Stimulated activated CD8-positive, alpha-beta memory T cell treated with anti-CD3 and anti-CD28 coated beads, Interleukin-4, amount 100 ng/mL, for 48 hours (primary cell): ENCODE measurements around the gene ZBTB7C.
A peak's percentile ranks its signal among the peaks of the same experiment; 100 is the strongest.
"Not testable (repeated sequence)": the region's sequence is repeated elsewhere in the genome, so short reads cannot be mapped to it uniquely, and the experiment has no call there.

Experiments
- DNase-seq: peaks from one replicate; pipeline ENCODE4 v3.0.0-alpha.2; 2020

The ZBTB7C gene

DNA sequence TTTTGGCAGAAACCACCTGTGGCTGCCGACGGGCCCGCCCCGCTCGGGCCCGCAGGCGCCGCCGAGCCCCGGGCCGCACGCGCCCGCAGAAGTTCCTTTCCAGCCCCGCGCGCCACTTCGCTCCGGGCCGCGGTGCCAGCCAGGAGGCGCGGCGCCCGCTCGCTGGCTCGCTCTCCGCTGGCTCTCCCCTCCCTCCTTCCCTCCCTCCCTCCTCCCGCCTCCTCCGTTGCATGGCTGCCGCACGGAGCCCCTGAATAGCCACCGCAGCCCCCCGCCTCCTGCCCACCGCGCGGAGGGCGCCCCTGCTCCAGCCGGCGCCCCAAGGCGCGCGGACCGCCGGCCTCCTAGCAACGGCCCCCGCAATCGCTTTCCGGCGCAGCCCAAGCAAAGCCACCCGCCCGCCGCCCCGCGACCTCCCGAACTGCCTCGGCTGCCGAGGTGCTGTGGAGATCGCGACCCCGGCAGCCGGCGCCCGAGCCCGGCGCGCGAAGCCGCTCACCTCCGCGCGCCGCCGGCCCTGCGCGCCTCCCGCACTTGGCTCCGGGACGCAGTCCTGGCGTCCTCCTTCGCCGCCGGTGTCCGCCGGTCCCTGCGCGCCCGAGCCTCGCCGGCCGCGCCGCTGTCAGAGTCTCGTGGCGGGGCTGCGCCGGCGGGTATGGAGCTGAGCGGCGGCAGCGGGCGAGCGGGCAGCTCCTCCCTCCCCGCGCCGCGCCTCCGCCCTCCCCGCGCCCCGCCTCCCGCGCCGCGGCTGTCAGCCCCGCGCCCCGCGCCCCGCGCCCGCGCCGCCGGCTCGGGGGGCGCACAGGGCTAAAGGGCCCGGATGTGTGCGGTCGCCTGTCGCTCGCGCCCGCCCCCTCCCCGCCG lies at the start of gene ZBTB7C:
ZBTB7C (minus strand) TSS at position 657 of the 864 bp plus-strand sequence.
- peak; percentile 30 for DNase-seq

DNA sequence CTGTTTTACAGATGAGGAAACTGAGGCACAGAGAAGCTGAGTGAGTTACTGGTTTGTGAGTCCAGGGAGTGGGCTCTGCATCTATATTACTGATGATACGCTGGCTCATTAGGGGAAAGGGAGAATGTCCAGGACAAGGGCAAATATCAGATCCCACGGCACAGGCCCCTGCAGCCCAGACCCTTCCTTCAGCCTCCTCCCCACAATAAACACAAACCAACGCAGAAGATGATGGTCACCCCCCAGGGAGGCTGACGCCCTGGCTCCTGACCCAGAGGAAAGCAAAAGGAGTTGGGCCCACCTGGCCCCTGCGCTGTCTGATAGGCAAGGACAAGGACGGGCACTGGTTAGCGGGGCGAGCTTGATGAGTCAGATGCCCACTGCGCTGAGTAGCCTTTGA lies 47.7 kb upstream of the ZBTB7C start:
- DNase-seq = no peak

DNA sequence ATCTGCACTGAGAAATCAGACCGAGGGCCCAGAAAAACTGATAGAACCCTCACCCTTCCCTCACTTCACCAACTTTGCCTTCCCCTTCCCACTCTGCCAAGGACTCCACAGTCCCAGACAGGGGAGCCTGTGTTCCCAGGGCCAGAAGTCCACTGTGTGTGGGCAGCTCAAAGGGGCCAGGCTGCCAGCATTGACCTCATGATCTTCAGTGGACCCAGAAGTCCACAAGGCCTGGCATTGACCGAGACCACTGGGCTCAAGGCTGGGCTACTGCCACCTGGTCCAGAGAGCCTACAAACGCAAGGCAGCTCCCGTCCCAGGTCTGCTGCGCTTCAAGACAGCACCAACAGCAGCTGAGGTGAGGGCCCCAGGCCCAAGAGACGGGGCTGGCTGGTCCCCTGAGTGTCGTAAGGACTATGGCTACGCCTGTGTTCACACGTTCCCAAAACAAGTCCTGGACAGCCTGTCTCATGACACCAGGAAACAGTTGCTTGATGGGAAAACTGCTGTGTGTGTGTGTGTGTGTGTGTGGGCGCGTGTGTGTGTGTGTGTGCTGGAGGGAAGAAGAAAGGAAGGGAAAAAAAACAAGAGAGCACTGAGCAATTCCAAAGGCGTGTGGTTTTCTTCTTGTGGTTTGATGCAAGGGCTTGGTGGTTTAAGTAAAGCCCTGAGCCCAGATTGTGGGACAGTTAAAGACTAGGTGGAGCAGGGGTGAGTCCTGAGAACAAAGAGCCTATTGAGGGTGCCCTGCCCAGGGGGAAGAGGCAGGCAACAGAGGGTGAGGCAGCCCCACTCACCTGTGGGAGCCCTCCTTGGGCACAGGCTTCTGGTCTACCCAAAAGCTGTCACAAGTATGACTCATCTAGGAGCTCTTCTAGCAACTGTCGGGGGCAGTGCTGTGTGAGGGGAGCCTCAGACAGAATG lies 46.6 kb upstream of the ZBTB7C start:
- DNase-seq = peak; percentile 63

DNA sequence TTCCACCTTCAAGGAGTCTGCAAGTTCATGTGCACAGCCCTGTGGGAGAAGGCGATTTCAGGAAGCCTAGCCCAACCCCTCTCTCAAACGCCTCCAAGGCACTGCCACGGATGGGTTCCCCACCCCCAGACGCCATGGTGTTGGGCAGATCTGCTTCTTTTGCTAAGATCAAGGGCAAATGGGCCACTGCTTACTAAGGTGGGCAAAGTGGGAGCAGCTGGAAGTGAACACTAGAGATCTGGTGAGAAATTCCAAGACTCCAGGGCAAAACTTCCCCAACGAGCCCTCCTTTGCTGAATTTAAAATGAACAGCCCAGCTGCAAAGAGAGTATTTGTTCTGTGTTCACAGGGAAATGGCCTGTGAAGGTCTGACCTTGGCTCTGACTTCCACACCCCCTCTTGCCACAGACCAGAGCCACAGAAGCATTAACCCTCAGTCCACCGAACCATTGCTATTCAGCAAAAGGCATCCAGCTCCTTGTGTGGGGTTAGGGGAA lies 45.1 kb upstream of the ZBTB7C start:
- DNase-seq = no peak

DNA sequence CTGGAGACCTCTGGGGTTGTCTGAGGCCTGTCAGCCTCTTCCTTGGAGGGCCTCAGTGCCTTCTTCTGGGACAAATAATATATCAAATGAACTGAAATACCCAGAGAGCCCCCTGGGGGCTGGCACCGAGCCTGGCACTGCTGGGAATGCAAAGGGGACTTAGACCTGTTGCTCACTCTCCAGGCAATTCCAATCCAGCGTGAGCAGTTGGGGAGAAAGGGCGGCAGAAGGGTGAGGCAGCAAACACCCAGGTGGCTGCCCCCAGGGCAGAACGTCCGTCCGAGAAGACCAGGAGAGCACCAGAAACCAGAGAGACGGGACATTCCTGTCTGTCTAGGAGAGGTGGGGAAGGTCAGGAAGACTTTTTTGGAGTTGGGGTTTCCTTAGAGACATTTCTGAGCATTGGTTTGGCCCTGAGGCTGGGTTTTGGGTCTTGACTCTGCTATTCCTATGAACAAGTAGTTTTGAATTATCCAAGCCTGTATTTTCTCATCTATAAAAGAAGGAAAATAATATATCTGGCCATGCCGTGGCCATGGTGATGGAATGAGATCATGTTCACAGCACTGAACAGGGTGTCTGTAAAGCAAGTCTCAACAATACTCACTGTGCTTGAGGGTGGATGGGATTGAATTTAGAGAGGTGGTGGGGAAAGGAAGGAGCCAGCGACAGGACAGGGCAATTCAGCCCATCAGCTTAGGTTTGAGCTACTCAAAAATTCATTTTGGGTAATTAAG lies 44.3 kb upstream of the ZBTB7C start:
- DNase-seq = no peak

DNA sequence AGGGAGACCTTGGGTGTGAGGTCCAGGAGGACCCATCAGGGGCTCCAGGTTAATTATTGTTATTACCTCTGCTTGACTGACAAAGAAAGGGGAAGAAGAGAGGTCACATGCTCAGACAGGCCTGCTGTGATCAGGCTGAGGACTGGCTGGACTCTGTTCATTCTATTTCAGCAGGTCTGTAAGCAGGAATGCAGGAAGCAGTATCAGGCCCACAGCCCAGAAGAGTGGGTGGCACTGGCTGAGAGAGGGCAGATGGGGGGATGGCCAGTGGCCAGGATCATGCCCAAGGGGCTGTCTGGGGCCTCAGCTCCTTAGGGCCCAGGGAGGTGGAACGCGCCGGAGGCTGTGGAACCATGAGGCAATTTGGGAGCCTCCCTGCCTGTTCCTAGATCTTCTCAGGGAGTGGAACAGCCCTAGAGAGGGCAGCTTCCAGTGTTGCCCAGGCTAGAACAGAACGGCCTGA lies 43.7 kb upstream of the ZBTB7C start:
- no peak for DNase-seq

DNA sequence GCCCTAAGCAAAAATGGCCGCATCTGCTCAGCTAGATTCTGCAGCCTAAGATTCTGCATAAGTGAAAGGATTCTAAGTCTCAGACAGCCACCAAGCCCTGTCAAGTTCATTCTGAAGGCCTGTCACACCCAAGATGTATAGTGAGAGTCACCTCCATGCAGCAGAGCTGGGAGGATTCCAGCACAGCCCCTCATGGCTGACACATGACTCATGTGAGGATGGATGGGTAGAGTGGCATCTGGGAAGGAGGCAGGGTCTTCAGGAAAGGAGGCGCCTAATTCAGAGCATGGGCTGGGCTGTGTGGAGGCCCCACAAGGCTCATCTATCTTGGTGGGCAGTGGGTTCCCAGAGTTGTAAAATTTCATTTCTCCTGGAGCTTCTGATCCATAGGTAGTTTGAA lies 41.5 kb upstream of the ZBTB7C start:
- no peak for DNase-seq

DNA sequence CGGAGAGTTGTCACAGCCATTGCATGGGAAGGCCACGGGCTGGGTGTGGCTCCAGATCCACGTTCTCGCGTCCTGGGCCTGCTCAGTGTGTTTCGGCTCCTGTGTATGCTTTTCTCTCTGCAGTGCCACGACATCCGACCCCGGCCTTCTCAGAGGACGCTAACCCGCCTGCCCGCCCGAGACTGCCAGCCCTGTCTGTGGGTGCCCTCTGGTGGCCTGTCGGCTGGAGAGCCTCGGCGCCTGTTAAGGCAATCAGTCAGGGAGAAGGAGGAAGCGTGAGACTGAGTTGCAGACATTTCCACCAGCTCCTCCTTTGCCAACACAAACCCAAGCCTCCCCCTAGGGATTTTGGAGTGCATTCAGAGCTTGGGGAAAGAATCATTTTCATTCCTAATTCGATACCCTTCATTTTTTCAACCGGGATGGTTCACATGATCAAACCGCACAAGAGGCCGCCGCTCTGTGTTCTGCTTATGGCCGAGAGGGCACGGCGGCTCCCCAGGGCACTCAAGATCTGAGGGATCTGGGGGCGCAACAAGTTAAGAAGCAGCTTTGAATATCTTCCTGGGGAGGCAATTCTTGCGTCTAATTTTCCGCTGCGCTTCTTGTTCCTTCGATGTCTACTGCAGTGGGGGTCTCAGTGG lies 37.5 kb upstream of the ZBTB7C start:
- DNase-seq = peak; percentile 81

DNA sequence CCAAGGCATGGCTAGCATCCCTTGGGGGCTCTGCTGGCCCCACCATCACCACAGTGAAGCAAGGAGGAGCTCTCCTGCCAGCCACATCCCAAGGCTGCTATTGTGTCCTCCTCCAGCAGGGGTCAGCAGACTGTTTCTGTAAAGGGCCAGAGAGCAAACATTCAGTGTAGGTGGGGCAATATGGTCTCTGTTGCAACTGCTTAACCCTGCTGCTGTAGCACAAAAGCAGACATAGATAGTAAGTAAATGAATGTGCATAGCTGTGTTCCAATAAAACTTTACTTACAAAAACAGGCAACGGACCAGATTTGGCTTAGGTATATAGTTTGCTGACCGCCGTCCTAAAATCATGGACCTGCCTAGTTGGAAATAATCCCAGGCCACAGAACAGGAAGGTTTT lies 36.4 kb upstream of the ZBTB7C start:
- DNase-seq = peak; percentile 85

DNA sequence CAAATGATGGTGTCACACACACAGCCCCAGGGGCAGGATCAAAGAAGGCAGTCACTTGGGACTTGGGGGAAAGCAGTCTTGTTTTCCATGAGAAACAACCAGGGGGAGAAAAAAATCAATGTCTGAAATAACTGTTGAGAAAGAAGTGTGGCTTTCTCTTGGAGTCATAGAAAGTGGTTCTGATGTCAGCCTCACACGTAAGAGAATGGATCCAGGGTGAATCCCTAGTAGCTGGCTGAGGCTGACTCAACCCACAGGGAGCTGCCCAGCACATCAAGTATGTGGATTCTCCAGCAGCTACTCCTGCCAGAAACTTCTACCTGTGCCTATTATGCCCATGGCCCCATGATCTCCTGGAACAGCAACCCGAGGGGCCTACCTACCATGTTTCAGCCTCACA lies 33.6 kb upstream of the ZBTB7C start:
- DNase-seq = no peak

DNA sequence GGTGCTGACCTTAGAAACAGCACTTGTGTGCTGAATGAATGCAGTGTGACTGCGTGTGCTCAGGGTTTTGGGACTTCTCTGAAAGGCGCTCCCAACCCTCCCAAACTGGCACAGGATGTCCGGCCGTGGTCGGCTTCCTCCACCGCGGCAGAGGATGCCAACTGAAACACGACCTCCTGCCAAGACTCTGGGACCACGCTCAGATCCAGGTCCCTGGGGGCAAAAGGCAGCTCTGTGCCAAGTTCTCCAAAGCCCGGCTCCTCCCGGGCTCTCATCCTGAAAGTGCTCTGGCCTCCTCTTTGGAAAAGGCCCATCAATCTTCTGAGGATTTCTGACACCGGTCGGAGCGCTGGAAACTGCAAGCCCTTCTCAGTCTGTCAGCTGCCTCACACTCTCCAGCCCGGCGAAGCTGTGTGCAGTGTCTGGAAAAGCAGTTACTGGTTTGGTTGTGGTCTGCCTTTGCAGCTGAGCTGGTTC lies 32.3 kb upstream of the ZBTB7C start:
- no peak for DNase-seq

DNA sequence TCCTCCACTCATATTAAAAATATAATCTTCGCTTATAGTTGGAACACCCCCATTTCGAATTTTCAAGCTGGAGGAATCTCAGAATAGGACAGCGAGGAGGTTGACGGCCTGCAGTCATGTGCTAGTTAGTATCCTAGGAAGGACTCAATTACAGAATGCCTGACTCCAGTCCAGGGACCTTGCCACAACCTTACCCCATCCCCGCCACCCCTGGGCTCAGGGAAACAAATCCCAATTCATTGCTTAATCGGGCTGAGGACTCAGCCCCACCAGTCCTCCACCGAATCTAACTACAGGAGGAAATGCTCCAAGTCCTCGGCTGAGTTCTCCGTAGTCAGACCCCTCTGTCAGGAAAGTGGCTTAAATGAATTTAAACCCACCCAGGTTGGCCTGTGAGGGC lies 31.7 kb upstream of the ZBTB7C start:
- DNase-seq = no peak

DNA sequence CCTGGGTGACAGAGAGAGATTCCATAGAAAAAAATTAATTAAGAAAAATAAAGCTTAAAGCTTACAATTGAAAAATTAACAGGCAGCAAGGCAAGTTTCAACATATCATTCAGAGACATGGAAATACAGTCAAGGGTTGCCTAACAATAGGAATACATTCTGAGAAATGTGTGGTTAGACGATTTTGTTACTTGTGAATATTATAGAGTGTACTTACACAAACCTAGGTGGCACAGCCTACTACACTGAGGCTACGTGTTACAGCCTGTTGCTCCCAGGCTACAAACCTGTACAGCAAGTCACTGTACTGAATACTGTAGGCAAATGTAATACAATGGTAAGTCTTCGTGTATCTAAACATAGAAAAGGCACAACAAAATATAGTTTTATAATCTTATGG lies 27.7 kb upstream of the ZBTB7C start:
- no peak for DNase-seq

DNA sequence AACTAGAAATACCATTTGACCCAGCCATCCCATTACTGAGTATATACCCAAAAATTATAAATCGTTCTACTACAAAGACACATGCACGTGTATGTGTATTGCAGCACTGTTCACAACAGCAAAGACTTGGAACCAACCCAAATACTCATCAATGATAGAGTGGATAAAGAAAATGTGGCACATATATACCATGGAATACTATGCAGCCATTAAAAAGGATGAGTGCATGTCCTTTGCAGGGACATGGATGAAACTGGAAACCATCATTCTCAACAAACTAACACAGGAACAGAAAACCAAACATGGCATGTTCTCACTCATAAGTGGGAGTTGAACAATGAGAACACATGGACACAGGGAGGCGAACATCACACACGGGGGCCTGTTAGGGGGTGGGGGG lies 25.2 kb upstream of the ZBTB7C start:
- not testable (repeated sequence) for DNase-seq

DNA sequence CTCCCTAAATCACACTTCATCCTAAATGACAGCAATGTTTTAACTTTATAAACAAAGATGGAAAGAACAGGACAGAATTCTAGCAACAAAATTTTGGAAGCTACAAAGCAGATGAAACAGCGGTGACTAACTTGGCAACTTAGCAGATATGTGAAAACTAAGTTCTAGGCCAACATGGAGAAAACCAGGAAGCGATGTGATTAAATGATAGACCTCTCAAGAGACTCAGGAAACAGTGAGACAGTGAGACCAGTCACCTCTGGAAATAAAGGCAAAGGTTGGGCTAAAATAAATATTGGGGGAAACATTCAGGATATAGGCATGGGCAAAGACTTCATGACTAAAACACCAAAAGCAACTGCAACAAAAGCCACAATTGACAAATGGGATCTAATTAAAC lies 24.4 kb upstream of the ZBTB7C start:
- no peak for DNase-seq

DNA sequence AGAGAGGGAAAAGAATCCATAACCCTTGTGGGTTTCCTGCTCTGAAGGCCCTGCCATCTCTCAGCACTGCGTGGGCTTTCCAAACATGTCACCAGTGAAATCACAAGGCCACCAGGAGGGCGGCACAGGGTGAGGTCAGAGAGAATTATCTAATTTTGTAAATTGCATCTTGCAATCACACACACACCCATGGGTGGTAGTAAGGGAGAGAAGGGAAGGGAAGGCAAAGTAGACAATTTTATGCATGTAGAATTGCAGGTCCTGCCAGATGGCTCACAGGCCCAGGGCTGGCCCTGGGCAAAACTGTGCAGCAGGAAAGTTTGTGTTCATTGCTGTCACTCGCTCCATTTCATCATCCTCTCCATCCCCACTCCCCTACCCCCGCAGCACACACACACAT lies 21.0 kb upstream of the ZBTB7C start:
- DNase-seq = no peak

DNA sequence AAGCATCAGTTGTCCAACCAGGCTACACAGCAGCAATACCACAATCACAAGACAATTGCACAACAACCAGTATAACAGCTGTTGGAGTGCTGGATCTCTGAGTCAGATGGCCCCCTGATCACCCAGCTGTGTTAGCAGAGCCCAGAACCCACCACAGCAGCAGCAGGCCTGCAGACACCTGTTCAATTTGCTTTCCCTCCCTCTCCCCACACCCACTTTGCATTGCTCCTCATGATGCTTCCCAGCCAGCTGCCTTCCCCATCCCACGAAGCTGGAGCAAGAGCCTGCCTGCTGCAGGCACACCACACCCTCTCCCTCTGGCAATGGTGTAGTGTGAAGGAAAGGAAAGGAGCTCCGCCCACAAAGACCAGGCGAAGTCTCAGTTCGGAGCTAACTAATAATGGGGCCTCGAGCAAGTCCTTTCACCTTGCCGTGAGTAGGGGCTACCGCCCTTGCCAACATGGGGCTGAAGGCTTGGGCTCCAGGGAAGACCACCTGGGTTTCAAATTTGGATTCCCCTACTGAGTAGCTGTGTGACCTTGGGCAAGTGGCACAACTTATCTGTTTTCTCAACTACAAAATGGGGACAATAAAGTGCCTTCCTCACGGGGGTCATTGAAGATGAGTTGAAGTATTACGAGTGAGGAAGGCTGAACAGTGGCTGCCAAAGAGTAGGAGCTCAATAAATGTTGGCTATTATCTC lies 19.4 kb upstream of the ZBTB7C start:
- no peak for DNase-seq

DNA sequence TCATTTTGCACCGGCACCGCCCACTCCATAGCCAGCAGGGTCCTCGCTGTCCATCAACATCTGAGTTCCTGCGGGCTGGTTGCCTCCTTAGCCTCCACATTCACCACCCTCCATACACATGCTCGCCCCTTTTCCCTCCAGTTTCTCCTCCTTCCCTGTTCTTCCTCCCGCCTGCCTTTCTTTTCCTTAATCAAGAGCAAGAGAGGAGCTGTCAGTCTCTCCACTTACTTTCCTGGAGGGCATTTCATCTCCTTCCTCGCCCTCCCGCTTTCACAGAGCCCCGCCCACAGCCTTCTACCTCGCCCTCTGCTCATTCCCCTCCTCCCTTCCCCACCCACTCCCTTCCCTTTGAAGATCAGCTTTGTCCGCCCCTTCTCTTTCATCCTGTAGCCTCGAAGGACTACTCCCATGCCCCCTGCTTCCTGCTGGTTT lies 13.8 kb upstream of the ZBTB7C start:
- no peak for DNase-seq

DNA sequence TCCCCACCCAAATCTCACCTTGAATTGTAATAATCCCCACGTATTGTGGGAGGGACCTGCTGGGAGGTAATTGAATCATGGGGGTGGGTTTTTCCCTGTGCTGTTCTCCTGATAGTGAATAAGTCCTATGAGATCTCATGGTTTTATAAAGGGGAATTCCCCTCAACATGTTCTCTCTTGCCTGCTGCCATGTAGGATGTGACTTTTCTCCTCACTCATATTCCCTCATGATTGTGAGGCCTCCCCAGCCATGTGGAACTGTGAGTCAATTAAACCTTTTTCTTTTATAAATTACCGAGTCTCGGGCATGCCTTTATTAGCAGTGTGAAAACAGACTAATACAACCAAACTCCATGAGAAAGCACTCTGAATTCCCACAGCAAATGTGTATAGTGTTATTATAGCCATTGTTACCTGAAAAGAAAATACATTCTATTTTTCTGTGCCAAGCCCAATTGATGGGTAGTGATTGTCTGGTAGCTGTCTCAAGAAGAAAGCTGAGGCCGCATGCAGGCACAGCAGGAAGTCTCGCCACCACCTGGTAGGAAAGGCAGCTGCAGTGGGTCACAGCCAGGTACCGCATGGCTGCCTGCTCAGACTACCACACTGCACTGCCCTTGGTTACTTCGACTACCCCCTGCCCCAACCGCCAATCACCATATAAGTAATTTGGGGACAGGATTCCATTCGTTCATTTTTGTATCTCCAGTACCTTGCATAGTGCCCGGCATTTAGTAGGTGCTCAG lies 10.3 kb upstream of the ZBTB7C start:
- no peak for DNase-seq

DNA sequence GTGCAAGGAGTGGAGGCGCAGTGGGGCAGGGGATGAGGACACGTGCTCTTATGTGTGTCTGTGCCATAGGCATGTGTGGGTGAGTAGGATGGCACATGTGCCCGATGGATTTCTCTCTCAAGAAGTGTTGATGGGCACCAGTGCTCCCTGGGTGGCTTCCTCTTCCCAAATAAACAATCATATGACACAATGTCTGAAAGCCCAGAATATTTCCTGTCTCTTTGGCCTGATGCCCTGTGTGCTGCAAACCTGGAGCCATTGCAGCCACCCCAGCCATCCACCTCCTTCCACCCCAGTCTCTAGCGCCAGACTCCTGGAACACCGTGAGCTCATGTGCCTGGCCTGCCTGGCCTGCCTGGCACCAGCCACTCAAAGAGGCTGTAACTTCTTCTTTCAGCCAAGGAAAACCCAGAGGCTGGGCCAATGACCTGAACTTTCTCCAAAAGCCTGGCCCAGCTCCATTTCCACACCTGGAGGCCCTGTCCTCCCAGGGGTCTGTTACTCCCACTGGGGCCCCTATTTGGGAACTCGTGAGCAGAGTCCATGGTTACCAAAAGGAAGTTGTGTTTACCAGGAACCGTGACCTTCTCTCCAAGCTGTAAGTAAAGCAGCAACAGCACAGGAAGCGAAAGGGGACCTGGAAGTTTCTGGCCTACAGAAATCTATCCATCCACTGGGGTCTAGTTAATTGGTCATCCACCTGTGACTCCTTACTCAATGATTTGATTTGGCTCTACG lies 9.5 kb upstream of the ZBTB7C start:
- no peak for DNase-seq
